ENCODE measurements around the gene HEPACAM.

The HEPACAM gene

DNA sequence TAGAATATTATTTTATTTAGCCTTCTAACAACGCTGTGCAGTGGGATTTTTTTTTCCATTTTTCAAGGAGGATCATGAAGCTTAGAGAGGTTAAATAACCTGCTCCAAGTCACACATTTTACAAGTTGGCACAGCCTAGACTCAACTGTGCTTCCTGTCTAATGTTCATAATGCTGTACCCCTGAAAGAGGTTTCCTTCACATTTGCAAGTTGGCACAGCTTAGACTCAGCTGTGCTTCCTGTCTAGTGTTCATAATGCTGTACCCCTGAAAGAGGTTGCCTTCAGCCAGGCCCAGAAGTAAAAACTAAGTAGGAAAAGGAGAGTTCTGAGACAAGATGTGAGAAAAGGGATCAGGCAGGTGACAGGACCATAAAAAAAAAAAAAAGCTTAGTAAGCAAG lies 7.9 kb upstream of the HEPACAM start:
- TF ChIP-seq ISL1 (CRISPR knock-in tag; IDR thresholded peaks at IDR 0.05) (no peak), CSDC2 (CRISPR knock-in tag; IDR thresholded peaks at IDR 0.05) (no peak), ZNF8 (CRISPR knock-in tag; IDR thresholded peaks at IDR 0.05) (no peak), SNAI2 (CRISPR knock-in tag; IDR thresholded peaks at IDR 0.05) (no peak), ZNF70 (CRISPR knock-in tag; IDR thresholded peaks at IDR 0.05) (no peak), OSR1 (CRISPR knock-in tag; IDR thresholded peaks at IDR 0.05) (no peak)
- TF ChIP-seq, protein P1, sequence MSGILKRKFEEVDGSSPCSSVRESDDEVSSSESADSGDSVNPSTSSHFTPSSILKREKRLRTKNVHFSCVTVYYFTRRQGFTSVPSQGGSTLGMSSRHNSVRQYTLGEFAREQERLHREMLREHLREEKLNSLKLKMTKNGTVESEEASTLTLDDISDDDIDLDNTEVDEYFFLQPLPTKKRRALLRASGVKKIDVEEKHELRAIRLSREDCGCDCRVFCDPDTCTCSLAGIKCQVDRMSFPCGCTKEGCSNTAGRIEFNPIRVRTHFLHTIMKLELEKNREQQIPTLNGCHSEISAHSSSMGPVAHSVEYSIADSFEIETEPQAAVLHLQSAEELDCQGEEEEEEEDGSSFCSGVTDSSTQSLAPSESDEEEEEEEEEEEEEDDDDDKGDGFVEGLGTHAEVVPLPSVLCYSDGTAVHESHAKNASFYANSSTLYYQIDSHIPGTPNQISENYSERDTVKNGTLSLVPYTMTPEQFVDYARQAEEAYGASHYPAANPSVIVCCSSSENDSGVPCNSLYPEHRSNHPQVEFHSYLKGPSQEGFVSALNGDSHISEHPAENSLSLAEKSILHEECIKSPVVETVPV (CRISPR knock-in tag; IDR thresholded peaks at IDR 0.05), result no peak
- TF ChIP-seq, protein P2, sequence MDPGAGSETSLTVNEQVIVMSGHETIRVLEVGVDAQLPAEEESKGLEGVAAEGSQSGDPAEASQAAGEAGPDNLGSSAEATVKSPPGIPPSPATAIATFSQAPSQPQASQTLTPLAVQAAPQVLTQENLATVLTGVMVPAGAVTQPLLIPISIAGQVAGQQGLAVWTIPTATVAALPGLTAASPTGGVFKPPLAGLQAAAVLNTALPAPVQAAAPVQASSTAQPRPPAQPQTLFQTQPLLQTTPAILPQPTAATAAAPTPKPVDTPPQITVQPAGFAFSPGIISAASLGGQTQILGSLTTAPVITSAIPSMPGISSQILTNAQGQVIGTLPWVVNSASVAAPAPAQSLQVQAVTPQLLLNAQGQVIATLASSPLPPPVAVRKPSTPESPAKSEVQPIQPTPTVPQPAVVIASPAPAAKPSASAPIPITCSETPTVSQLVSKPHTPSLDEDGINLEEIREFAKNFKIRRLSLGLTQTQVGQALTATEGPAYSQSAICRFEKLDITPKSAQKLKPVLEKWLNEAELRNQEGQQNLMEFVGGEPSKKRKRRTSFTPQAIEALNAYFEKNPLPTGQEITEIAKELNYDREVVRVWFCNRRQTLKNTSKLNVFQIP (CRISPR knock-in tag; IDR thresholded peaks at IDR 0.05; ENCODE audit: borderline replicate concordance, low read depth), result no peak
- no peak for ATAC-seq

DNA sequence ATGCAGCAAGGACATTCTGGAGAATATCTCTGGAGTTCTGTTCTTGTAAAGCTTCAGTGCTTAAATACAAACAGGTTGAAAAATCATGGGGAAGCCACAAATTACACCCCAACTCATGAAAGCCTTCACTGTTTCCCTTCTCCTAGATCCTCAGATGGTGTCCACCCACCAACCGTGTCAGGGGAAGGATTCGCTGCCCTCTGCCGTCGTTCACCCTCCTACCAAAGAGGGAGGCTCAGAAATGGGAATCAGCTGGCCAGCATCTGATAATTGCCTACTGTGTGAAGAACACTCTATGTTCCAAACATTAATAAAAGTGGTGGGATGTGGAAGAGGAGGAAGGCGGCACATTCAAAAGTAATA lies 7.4 kb upstream of the HEPACAM start:
- no peak for TF ChIP-seq ZFP30 (CRISPR knock-in tag; IDR thresholded peaks at IDR 0.05)
- TF ChIP-seq, protein P3, sequence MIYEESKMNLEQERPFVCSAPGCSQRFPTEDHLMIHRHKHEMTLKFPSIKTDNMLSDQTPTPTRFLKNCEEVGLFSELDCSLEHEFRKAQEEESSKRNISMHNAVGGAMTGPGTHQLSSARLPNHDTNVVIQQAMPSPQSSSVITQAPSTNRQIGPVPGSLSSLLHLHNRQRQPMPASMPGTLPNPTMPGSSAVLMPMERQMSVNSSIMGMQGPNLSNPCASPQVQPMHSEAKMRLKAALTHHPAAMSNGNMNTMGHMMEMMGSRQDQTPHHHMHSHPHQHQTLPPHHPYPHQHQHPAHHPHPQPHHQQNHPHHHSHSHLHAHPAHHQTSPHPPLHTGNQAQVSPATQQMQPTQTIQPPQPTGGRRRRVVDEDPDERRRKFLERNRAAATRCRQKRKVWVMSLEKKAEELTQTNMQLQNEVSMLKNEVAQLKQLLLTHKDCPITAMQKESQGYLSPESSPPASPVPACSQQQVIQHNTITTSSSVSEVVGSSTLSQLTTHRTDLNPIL (CRISPR knock-in tag; IDR thresholded peaks at IDR 0.05; ENCODE audit: low read depth), result no peak
- no peak for TF ChIP-seq RARB (CRISPR knock-in tag; IDR thresholded peaks at IDR 0.05)
- no peak for TF ChIP-seq TOX (CRISPR knock-in tag; IDR thresholded peaks at IDR 0.05; ENCODE audit: borderline replicate concordance)
- TF ChIP-seq, protein P4, sequence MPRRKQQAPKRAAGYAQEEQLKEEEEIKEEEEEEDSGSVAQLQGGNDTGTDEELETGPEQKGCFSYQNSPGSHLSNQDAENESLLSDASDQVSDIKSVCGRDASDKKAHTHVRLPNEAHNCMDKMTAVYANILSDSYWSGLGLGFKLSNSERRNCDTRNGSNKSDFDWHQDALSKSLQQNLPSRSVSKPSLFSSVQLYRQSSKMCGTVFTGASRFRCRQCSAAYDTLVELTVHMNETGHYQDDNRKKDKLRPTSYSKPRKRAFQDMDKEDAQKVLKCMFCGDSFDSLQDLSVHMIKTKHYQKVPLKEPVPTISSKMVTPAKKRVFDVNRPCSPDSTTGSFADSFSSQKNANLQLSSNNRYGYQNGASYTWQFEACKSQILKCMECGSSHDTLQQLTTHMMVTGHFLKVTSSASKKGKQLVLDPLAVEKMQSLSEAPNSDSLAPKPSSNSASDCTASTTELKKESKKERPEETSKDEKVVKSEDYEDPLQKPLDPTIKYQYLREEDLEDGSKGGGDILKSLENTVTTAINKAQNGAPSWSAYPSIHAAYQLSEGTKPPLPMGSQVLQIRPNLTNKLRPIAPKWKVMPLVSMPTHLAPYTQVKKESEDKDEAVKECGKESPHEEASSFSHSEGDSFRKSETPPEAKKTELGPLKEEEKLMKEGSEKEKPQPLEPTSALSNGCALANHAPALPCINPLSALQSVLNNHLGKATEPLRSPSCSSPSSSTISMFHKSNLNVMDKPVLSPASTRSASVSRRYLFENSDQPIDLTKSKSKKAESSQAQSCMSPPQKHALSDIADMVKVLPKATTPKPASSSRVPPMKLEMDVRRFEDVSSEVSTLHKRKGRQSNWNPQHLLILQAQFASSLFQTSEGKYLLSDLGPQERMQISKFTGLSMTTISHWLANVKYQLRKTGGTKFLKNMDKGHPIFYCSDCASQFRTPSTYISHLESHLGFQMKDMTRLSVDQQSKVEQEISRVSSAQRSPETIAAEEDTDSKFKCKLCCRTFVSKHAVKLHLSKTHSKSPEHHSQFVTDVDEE (CRISPR knock-in tag; IDR thresholded peaks at IDR 0.05), result no peak
- TF ChIP-seq, protein P2 (CRISPR knock-in tag; IDR thresholded peaks at IDR 0.05; ENCODE audit: borderline replicate concordance, low read depth), result no peak
- no peak for TF ChIP-seq TCF4 (CRISPR knock-in tag; IDR thresholded peaks at IDR 0.05; ENCODE audit: borderline replicate concordance)
- no peak for TF ChIP-seq OSR1 (CRISPR knock-in tag; IDR thresholded peaks at IDR 0.05)

DNA sequence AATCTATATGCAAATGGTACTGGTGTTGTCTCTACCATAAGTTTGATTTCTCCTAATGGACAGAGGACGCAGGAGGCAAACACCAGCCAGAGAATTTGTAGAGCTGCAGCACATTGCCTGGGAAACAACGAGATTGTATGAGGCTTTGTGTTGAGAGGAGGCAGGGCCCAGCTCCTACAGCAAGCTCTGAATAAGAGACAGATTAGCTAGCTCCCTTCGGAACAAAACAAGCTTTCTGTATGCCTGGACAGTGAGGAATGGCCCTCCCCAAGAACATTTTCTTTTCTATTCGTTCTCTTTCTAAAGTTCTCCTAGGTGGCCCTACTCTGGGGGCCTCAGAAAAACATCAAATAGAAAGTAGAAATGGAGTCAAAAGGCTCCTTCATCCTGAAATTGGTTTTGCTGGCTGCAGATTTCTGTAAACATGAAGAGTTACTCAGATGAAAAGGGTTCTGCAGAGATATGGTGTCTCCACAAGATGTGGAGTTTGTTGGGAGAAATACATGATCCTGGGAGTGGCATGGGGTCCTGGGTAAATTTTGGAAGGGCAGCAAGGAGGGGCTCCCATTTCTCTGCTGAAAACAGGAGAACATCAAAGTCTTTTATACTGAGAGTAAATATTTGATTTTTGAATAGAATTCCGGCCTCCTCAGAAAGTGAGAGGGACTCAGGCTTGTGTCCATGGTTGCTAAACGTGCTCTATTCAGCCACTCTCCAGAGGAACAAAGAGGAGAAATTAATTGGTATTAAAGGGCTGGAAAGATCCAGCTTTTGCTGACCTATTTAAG lies 6.8 kb upstream of the HEPACAM start:
- ATAC-seq, result no peak
- no peak for TF ChIP-seq ZFP3 (CRISPR knock-in tag; IDR thresholded peaks at IDR 0.05)
- TF ChIP-seq, protein P2 (CRISPR knock-in tag; IDR thresholded peaks at IDR 0.05; ENCODE audit: borderline replicate concordance, low read depth), result no peak
- no peak for TF ChIP-seq CSDC2 (CRISPR knock-in tag; IDR thresholded peaks at IDR 0.05)
- no peak for TF ChIP-seq ESRRG (CRISPR knock-in tag; IDR thresholded peaks at IDR 0.05)
- no peak for TF ChIP-seq ZFP30 (CRISPR knock-in tag; IDR thresholded peaks at IDR 0.05)
- TF ChIP-seq ISL1 (CRISPR knock-in tag; IDR thresholded peaks at IDR 0.05), result no peak
- no peak for TF ChIP-seq GLIS3 (CRISPR knock-in tag; IDR thresholded peaks at IDR 0.05)
- no peak for TF ChIP-seq TOX (CRISPR knock-in tag; IDR thresholded peaks at IDR 0.05; ENCODE audit: borderline replicate concordance)
- TF ChIP-seq ZNF565 (CRISPR knock-in tag; conservative IDR thresholded peaks at IDR 0.05; ENCODE audit: low read depth), result no peak
- no peak for TF ChIP-seq OSR1 (CRISPR knock-in tag; IDR thresholded peaks at IDR 0.05)
- TF ChIP-seq, protein P4 (CRISPR knock-in tag; IDR thresholded peaks at IDR 0.05), result no peak
- TF ChIP-seq ZC3H10 (CRISPR knock-in tag; IDR thresholded peaks at IDR 0.05), result no peak
- TF ChIP-seq, protein P5, sequence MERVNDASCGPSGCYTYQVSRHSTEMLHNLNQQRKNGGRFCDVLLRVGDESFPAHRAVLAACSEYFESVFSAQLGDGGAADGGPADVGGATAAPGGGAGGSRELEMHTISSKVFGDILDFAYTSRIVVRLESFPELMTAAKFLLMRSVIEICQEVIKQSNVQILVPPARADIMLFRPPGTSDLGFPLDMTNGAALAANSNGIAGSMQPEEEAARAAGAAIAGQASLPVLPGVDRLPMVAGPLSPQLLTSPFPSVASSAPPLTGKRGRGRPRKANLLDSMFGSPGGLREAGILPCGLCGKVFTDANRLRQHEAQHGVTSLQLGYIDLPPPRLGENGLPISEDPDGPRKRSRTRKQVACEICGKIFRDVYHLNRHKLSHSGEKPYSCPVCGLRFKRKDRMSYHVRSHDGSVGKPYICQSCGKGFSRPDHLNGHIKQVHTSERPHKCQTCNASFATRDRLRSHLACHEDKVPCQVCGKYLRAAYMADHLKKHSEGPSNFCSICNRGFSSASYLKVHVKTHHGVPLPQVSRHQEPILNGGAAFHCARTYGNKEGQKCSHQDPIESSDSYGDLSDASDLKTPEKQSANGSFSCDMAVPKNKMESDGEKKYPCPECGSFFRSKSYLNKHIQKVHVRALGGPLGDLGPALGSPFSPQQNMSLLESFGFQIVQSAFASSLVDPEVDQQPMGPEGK (CRISPR knock-in tag; IDR thresholded peaks at IDR 0.05; ENCODE audit: borderline replicate concordance), result no peak
- no peak for TF ChIP-seq ARNTL (CRISPR knock-in tag; IDR thresholded peaks at IDR 0.05; ENCODE audit: borderline replicate concordance, low read depth)

More for the DNA sequence above, 7.4 kb upstream of the HEPACAM start:
- ATAC-seq, result no peak
